GM18511 (cell line): ENCODE data around the gene ATF1.

ENCODE experiments used
- ATAC-seq: cut with Tn5 transposase; IDR thresholded peaks from one replicate; pipeline ENCODE4 v1.9.1; 2021; ENCODE audit warnings: mild to moderate bottlenecking, moderate library complexity; ENCODE audit not compliant: unreplicated experiment

The ATF1 gene

DNA sequence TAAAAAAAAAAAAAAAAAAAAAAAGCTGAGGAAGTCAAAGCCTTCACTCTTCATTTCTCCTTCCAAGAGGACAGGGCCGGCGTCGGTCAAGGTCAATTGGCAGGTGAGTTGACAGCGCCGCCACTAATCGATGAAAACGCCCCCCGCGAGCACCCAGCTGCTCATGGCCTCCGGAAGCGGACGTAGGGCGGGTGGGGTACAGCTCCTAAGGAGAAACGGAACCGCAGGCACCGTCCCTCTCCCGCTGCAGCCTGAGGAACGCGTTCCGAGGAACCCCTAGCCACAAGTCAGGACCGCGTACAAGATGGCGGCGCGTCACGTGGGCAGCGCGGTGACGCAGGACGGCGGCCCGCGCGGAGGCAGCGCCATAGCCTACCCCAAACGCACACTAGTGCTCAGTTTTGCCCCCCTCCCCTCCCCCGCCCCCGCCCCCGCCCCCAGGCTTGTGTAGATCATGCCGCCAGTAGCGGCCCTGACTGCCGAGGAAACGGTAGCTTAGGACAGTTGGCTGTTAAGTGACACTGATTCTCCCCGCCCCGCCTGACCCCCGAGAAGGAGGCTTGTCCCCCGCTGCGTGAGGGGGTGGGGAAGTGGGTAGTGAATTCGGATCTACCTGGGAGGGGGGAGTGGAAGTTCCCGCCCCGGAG, at the start of gene ATF1:
Gene ATF1, plus strand, starts transcription at position 463 of the 647 bp plus-strand sequence. CDS start 16,045 bp downstream, outside the sequence.
- peak; percentile 77 for ATAC-seq

DNA sequence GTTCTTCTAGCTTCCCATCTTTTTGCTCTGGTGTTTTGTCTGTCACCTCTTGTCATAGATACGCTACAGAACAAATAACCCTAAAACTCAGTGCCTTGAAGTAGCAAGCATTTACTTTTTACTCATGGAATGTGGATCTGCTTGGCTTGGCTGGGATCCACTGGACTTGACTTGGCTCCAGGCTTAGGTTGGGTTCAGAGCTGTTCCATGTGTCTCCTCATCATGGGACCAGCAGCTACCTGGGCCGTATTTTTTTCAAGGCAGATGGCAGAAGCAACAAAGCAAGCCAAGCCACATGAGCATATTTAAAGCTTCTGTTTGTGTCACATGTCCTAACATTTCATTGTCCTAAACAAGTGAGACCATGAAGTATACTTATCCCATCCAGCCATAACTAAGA, 48.7 kb upstream of the ATF1 start:
- no peak for ATAC-seq

DNA sequence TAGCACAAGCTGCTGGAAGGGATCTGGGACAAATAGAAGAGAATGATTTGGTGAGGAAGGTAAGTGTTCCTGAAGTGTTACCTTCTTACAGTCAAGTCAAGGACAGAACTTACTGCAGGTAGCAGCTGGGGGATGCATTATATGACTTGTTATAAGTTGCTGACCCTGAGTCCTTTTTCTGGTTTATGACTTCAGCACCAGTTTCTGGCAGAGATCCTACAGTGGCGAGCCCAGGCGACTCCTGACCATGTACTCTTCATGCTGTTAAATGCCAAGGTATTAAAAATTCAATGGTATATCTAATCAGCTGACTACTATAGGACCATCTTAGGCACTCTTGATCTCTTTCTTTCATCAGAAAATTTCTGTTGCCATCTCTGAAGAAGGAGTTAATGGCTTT, 45.1 kb upstream of the ATF1 start:
- no peak for ATAC-seq

DNA sequence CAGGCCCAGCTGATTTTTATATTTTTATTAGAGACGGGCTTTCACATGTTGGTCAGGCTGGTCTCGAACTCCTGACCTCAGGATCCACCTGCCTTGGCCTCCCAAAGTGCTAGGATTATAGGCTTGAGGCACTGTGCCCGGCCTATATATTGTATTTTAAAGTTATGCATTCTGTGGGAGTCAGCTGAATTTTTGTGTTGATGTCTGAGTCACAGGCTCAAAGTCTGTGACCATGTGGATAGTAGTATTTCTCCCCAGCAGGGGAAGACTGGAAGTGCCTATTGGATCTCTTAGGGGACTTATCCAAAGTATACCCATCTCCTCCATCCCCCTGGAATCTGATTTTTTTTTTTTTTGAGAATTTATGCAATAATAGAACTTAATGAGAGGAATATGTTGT, 43.8 kb upstream of the ATF1 start:
- ATAC-seq = no peak

DNA sequence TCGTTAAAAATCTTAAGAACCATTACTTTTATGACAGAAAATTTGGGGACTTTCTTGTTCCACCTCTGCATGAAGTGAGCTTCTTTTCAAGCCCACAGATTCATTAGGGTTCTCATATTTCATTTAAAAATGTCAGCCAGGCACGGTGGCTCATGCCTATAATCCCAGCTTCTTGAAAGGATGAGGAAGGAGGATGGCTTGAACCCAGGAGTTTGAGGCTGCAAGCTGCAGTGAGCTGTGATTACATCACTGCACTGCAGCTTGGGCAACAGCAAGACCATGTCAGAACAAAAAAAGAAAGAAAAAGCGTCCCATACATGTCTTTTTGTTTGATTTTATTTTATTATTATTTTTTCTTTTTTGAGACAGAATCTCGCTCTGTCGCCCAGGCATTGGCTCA, 43.4 kb upstream of the ATF1 start:
- no peak for ATAC-seq

DNA sequence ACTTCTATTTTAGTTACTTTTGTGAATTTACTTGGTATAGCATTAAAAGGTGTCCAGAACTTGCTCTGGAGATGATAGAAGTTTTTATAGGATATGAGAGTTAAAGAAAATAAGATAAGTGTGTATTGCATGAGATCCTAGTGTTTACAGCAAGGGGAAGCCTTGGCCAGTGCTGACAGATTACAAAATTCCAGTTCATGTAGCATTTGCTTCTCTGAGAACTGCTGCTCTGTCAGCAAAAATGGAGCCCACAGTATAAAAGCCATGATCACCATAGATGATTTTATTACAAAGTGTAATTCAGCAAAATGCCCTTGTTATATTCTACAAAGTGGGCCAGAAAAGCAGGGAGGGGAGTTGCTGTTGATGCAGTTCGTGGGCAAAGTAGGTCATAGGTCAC, 40.0 kb upstream of the ATF1 start:
- no peak for ATAC-seq

DNA sequence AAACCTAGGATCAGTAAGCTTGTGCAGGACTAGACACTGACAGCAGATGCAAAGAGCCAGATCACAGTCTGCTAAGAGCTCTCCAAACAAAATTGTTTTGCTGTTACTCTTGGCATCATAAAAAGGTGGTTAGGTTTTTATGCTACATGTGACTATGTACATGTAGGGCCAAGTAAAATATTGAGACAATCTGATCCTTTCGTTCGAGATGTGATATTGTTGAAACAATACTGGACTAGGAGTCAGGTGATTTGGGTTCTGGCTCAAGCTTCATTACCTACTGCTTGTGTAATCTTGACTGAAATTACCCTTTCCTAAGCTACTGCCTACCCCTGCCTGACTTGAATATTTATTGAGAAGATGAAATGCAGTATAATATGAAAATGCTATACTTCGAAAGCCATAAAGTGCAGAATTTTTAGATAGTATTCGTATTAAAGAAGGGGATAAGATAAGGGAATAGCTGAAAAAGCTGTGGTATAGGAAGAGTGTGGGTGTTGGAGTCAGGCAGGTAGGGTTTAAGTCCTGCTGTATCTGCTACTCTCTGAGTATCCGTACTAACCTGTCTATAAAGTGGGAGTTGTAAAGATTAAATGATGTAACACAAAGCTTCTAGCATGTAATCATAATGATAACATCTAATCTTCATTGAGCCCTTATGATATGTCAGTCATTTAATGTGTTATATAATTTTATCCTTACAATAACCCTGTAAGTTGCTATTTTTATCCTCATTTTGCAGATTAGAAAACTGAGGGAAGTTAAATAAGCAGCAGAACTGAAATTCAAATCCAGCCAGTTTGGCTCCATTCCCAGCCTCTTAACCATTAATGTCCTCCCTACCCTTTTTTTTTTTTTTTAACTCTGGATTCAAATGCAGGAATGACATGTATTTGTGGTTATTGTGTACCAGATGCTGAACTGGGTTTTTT, 38.6 kb upstream of the ATF1 start:
- ATAC-seq = no peak

DNA sequence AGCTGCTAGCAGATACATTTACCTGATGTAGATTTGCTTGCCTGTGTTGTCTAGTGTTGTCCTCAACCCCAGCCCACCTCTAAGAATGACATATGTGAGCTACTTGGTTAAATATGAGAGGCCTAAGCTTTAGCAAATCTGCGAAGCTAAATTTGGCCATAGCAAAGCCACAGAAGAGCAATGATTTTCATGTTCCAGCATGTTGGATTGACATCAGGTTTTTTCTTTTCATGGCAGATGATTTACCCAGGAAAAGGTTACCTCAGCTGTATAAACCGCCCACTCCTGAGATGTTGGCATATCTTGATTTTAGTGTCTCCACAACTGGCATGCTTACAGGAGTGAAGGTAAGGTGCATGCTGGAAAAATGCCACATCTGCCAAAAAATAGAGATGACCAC, 36.4 kb upstream of the ATF1 start:
- ATAC-seq = no peak

DNA sequence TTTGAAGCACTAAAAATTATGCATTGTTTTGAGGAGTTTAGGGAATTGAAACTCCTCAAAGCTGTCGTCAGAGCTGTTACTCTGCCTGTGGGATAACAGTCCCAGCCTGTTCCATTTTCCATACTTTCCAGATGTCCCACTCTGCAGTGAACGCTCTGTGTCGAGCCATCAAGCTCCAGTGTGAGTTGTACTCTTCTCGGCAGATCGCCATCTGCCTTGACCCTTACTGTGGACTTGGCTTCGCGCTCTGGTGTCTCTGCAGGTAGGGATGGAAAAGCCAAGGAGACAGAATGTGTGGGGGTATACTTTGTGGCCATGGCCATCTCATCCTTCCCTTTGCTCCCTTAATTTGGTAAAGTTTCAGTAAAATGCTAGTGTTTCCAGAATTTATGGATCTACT, 35.5 kb upstream of the ATF1 start:
- no peak for ATAC-seq

DNA sequence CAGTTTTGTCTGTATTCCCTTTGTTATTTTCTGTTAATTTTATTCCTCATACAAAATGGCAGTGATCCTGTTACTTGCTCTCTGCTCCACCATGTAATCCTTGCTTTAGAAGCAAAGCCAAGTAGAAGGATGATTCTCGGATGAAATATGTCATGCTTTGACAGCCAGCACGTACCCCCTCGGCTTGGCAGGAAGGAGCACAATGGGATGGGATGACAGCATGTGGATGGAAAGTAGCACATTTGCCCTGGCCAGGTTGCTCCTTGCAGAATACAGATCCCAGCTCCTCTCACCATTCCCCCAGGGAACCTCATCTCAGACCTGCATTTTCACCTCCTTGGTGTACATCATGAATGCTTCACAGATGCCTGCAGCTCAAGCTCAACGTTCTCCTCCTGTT, 35.1 kb upstream of the ATF1 start:
- no peak for ATAC-seq

DNA sequence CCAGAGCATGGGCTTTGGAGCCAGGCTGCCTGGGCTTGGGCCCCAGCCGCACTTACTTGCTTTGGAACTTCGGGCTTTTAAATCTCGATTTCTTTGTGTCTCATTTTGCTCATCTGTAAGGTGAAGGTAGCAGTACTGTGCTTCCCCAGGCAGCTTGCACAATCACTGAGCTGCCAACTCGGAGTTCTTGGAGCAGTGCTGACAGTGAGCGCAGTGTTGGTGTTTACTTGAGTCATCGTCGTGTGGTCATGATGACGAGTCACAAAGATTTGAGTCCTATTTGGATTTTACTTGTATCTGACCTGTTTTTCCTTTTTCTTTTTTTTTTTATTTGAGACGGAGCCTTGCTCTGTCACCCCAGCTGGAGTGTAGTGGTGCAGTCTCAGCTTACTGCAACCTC, 31.3 kb upstream of the ATF1 start:
- no peak for ATAC-seq

DNA sequence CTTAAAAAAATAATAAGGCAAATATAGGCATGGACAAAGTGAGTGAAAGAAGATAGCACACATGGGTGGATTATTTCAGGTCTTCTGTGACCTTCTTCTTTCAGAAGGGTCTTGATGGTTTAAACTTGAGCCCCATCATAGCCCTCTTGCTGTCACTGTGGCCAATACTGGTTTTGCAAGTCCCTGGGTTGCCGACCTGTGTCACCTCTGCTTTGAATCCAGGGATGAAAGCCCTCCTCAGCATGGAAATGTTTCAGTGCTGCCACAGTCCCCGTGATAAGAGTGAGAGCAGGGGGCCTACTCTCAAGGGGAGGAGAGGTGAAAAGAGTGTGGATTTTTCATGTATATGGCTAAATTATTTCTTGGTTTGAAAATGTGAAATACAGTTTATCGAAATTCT, 30.2 kb upstream of the ATF1 start:
- ATAC-seq = no peak

DNA sequence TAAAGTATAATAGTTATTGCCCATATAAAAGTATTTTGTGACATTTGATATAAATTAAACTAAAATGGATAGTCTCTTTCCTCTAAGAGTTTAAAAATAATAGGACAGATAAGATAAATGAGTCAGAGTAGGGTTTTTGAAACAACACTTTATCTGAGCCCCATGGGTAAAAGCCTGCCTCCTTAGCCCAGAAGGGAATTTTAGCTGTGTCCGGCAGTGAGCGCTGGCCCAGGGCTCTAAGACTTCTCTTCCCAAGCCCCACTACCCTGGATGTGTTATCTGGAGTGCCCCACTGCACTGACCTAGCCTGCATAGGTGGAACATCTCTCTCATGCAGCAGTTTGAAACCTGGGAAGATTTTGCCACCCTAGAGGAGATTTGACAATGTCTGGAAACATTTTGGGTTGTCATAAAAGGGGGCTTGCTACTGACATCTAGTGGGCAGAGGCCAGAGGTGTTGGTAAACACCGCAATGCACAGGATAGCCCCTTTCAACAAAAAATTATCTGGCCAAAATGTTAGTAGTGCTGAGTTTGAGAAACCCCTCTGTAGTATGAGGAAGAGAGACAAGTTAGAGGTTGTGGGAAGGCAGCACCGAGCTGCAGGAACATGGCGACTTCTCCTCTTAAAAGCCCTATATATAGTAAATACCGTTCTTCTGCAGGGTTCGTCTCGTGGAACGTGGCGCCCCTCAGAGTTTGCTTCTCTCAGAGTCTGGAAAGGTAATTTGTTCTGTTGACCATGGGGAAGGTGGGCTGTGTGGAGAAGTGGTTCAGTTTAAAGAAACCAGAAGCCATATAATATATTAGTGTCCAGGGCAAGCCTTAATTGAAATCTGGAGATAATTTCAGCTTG, 29.3 kb upstream of the ATF1 start:
- no peak for ATAC-seq

DNA sequence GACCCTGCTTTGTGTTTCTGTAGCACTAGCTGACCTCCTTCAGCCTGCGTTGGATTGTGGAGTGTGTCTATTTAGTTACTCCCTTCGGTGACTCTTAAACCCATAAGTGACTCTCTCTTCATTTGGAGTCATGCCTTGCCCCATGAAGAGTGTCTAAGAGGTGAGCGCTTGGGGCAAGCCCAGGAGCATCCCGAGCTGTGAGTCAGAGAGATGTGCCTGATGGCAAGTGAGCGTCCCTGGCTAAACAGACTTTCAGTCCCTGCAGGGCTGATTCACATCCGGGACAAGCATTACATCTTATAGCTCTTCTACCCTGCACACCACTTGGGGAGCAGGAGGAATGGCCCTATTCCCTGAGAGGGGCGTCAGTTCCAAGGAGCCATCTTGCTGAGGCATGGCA, 24.3 kb upstream of the ATF1 start:
- ATAC-seq = no peak

DNA sequence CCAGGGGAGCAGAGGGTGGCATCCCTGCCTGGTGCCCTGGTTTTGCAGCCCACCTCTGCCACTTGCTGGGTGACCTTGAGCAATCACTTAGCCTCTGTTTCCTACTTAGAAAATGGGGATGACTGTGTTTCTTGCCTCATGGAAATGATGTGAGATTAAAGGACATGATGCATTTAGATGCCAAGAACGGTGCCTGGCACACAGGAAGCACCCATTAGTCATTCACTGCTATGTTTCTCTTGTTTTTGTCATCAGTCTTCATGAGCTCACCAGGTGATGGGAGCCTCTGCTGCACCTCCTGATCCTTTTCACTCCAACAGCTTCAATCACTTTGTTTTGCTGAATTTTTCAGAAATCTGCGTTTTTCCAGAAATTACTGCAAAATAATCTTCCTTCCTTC, 23.6 kb upstream of the ATF1 start:
- ATAC-seq = no peak

DNA sequence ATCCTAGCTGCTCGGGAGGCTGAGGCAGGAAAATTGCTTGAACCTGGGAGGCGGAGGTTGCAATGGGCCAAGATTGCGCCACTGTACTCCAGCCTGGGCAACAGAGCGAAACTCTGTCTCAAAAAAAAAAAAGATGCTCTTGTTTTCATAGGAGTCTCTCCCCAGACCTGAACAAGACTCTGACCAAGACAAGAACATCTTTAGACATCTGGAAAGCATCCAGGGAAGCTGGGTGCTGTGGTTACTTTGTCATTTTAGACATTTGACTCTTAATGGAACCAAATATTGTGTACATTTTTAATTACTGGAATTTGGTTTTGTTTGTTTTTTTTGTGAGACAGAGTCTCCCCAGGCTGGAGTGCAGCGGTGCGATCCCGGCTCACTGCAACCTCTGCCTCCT, 21.1 kb upstream of the ATF1 start:
- no peak for ATAC-seq

DNA sequence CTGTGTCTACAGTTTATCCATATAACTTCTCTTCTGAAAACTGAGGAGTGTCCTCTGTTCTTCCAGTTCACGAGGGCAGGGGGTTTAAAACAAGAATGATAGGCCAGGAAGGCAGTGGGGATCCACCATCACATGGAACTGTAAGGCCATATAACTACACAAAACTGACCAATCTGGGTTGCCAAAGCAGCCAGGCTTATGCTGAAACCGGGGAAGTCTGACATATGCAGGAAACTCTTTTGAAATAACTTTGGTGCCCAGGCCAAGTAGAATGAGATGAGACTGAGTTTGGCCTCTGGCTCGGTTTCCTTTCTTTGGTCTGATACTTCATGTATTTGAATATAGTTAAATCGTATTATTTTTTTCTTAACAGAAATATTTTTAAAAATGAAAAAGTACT, 18.0 kb upstream of the ATF1 start:
- ATAC-seq = no peak

DNA sequence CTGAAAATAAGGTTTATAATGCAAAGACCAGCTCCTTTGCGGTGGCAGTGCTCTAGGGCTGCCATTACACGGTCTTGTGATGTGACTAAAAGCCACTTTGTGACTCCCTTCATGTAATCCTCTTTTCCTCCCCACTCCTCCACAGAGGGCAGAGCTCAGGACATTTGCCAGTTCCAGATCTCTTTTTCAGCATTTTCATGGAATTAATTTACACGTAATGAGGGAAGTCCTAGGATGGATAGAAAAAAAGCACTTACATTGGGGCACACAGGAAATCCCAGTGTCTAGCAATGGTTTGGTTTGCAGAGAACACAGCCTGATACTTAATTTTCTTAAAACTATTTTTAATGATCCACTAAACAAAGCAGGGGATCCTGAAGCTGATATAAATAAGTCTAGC, 17.5 kb upstream of the ATF1 start:
- ATAC-seq = no peak

DNA sequence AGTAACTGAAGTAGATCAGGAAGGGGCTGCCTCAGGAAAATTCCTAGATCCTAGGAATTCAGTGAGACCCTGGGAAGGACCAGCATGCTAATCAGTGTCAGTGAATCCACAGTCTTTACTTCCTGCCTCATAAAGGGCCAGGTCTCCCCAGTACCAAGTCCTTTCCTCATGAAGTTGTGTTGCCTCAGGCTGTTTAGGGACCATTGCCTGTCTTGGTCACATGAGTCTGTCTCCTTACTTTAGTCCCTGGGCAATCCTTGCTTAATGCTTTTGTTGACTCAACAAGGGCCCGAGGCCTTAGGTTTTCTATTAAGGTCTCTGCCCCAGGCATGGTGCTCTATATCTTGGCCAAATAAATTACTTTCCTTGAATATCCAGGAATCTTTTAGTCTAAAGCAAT, 16.1 kb upstream of the ATF1 start:
- ATAC-seq = no peak

DNA sequence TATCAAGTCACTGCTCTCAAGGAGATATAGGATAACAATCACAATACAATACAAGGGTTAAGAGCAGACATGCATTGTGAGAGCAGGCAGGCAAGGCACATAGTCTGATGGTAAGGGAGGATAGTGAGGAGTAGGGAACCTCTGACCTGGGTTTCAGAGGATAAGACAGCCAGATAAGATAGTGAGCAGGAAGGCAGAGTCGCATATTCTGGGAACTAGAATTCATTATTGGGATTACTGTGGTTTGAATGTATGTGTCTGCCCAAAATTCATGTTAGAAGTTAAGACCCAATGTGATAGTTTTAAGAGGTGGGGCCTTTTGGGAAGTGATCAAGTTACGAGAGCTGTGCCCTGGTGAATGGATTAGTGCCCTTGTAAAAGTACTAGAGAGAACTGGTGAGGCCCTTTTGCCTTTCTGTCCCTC, 14.4 kb upstream of the ATF1 start:
- no peak for ATAC-seq

DNA sequence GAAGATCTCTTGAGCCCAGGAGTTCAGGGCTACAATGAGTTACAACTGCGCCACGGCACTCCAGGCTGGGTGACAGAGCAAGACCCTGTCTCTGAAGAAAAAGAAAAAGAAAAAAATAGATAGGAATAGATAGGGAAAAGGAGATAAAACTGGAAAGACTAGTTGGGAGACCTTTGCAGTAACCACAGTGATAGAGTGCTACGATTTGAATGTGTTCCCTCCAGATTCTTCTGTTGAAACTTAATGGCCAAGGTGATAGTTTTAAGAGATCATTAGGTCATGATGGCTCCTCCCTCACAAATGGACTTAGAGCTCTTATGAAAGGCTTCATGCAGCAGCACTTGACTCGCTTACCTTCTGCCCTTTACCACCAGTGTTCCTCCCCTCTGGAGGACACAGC, 13.5 kb upstream of the ATF1 start:
- ATAC-seq = no peak
